ENCODE results near the gene RASSF1.
A peak's percentile ranks its signal among the peaks of the same experiment; 100 is the strongest.

The RASSF1 gene

DNA sequence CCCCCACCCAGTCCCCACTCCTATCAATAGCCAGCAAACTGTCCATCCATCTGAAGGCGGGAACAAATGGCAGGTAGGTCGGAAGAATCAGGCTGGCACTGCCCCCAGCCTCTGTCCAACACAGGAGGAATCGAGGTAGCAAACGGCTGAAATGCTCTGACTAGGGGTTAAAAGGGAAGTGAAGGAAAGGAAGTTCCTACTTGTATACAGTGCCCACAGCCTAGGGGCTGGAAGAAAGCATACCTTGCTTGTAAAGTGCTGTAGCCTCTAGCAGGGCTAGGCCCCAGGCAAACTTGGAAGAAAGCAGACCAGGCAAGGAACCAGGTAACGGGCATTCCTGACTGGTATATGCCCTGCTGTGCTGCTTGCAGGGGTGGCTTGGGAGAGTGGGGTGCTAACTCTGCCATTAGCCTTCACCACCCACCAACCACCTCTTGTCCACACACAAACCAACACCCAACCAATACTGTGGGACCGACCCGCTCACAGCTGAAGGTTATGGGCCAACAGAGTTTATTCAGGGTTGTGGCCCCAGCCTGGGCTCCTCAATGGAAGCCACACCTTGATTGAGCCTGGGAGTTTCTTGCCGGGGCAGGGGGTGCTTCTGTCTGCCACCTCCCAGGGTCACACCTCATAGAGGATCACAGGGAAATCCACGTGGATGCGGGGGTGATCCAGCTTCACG, 15.0 kb downstream of the RASSF1 start:
- Histone ChIP-seq H3K36me3 (peaks cover 9% of the 10 kb centered on the region), H3K27me3 (no peaks in the 10 kb centered on the region), H3K9me3 (no peaks in the 10 kb centered on the region), H3K4me3 (ENCODE audit: low read depth, low read length) (no peak overlapping the region), H3K4me1 (peaks cover 3% of the 10 kb centered on the region; the same call in 1 of the 2 replicates)
- TF ChIP-seq CTCF (IDR thresholded peaks at IDR 0.05; ENCODE audit: low read depth, low read length) = no peak
- DNase-seq = no peak

DNA sequence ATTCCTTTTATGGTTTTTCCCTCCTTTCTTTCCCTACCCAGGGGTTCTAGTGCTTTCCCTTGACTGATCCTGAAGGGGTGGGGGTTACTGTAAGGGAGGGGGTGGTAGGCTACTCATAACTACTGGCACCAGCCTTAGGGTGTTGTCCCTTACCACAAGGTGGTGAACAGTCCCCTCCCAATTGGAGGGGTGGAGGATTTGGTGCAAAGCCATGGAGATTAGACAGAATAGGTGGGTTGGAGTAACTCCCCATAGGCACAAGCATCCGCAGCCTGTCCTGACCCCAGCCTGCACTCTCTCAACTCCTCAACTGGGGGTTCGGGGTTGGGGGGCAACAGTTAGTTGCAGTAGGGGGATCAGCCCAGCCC, 15.5 kb downstream of the RASSF1 start:
- Histone ChIP-seq H3K4me3 (ENCODE audit: low read depth, low read length) (no peak overlapping the region), H3K27me3 (no peaks in the 10 kb centered on the region), H3K36me3 (peaks cover 4% of the 10 kb centered on the region), H3K9me3 (no peaks in the 10 kb centered on the region), H3K4me1 (peaks cover 3% of the 10 kb centered on the region)
- no peak for TF ChIP-seq CTCF (IDR thresholded peaks at IDR 0.05; ENCODE audit: low read depth, low read length)
- no peak for DNase-seq

- TF ChIP-seq CTCF (IDR thresholded peaks at IDR 0.05; ENCODE audit: low read depth, low read length) = peak; percentile 73
- Histone ChIP-seq H3K4me1 (peaks cover 3% of the 10 kb centered on the region), H3K9me3 (no peaks in the 10 kb centered on the region), H3K4me3 (ENCODE audit: low read depth, low read length) (no peak overlapping the region), H3K27me3 (no peaks in the 10 kb centered on the region), H3K36me3 (peaks cover 6% of the 10 kb centered on the region)
- DNase-seq = peak; percentile 81
These were observed 16.1 kb downstream of the RASSF1 start for GRCh38 chr3:50324351-50325112.

- peaks cover 3% of the 10 kb centered on the region for H3K4me1 ChIP-seq
- no peak overlapping the region for H3K4me3 ChIP-seq (ENCODE audit: low read depth, low read length)
- TF ChIP-seq CTCF (IDR thresholded peaks at IDR 0.05; ENCODE audit: low read depth, low read length) = no peak
These were observed 16.9 kb downstream of the RASSF1 start for GRCh38 chr3:50323614-50324199.

GRCh38 chr3:50323092-50323600, 17.5 kb downstream of the RASSF1 start:
- peaks cover 3% of the 10 kb centered on the region for H3K4me1 ChIP-seq
- DNase-seq = no peak
- peaks cover 17% of the 10 kb centered on the region for H3K36me3 ChIP-seq
- TF ChIP-seq CTCF (IDR thresholded peaks at IDR 0.05; ENCODE audit: low read depth, low read length) = no peak
- no peaks in the 10 kb centered on the region for H3K27me3 ChIP-seq
- H3K9me3 ChIP-seq = no peaks in the 10 kb centered on the region
- H3K4me3 ChIP-seq (ENCODE audit: low read depth, low read length) = no peak overlapping the region

More at GRCh38 chr3:50323614-50324199, 16.9 kb downstream of the RASSF1 start:
- Histone ChIP-seq H3K36me3 (peaks cover 15% of the 10 kb centered on the region), H3K9me3 (no peaks in the 10 kb centered on the region), H3K27me3 (no peaks in the 10 kb centered on the region)
- no peak for DNase-seq

All from BE2C (cell line).